RWPE1 (cell line): ENCODE measurements around the gene TMPRSS11E.
"Not testable (repeated sequence)": the region's sequence is repeated elsewhere in the genome, so short reads cannot be mapped to it uniquely, and the experiment has no call there.

Source experiments
- CTCF ChIA-PET: fragments of 350-600 bp; sonication (Branson Sonifier 250); formaldehyde crosslinking; extraction: SDS; loops from one replicate; lab custom pipeline; 2021; lab: Yijun Ruan, JAX
- POLR2A ChIA-PET: fragments of 400-600 bp; formaldehyde crosslinking; extraction: SDS; loops from one replicate; lab custom pipeline; 2020; ENCODE audit warnings: antibody characterized with exemption; ENCODE audit not compliant: low non-redundant PET; lab: Yijun Ruan, JAX
- DNase-seq: peaks from one replicate; pipeline ENCODE4 v3.0.0; 2012; ENCODE audit warnings: low spot score
- H3K27ac ChIP-seq: fragments of 450-650 bp; 2 replicates; pipeline ENCODE4 v1.5.1; 2017
- TF ChIP-seq, protein P1 (sequence below): fragments of 450-650 bp; conservative IDR thresholded peaks from 2 replicates; pipeline ENCODE4 v1.5.1; 2017; ENCODE audit warnings: low read depth, mild to moderate bottlenecking

Gene TMPRSS11E

DNA sequence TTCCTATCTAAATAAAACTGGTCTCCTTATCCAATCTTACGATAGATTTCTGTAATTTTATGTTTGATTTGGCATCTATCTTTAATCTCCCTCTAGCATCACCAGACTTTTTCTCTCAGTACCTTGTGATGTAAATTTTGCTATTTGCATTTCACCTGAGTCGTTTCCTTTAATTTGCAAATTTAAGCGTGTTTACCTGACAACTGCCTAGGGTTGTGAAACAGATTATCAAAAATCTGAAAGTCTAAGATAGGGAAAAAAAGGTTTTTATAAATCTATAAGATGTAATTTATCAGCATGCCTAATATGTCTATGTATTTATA is 39.4 kb upstream of the TMPRSS11E start:
- ChIA-PET POLR2A (no interaction called here), CTCF (no interaction called here)
- no peak for DNase-seq
- no peak overlapping the region for H3K27ac ChIP-seq
- TF ChIP-seq, protein P1, sequence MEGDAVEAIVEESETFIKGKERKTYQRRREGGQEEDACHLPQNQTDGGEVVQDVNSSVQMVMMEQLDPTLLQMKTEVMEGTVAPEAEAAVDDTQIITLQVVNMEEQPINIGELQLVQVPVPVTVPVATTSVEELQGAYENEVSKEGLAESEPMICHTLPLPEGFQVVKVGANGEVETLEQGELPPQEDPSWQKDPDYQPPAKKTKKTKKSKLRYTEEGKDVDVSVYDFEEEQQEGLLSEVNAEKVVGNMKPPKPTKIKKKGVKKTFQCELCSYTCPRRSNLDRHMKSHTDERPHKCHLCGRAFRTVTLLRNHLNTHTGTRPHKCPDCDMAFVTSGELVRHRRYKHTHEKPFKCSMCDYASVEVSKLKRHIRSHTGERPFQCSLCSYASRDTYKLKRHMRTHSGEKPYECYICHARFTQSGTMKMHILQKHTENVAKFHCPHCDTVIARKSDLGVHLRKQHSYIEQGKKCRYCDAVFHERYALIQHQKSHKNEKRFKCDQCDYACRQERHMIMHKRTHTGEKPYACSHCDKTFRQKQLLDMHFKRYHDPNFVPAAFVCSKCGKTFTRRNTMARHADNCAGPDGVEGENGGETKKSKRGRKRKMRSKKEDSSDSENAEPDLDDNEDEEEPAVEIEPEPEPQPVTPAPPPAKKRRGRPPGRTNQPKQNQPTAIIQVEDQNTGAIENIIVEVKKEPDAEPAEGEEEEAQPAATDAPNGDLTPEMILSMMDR, result no peak

DNA sequence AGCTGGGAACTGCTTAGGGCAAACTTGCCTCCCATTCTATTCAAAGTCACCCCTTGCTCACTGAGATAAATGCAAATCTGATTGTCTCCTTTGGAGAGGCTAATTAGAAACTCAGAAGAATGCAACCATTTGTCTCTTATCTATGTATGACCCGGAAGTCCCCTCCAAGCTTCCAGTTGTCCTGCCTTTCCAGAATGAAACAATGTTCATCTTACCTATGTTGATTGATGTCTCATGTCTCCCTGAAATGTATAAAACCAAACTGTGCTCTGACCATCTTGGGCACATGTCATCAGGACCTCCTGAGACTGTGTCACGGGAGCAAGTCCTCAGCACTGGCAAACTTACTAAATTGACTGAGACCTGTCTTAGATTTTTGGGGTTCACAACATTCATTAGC is 37.1 kb upstream of the TMPRSS11E start:
- no peak for DNase-seq
- TF ChIP-seq, protein P1, result no peak
- POLR2A ChIA-PET, result no interaction called here
- no peak overlapping the region for H3K27ac ChIP-seq
- CTCF ChIA-PET, result interaction anchor here (1.0 kb wide), 1 partner anchor 34 kb away, joined by 3 read pairs; no protein-coding TSS in a partner anchor

DNA sequence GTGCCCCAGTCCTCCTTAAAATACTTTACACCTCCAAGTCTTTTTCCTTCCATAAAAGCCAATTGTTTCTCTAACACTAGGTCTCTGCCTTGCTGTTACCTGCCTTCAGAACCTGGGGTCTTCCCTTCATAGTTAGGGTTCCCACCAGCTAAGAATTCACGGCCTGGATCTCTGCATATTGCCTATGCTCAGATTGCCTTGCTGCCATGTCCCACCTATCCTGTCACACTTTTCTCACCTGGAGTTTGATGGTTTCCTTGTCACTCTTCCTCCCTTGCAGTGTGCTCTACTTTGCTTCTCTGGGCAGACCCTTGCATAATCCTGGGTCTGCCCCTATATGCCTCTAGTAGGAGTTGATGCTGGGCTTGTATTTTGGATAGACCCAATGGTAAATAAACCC is 36.6 kb upstream of the TMPRSS11E start:
- DNase-seq, result no peak
- ChIA-PET POLR2A (no interaction called here), CTCF (no interaction called here)
- TF ChIP-seq, protein P1, result no peak
- no peak overlapping the region for H3K27ac ChIP-seq

DNA sequence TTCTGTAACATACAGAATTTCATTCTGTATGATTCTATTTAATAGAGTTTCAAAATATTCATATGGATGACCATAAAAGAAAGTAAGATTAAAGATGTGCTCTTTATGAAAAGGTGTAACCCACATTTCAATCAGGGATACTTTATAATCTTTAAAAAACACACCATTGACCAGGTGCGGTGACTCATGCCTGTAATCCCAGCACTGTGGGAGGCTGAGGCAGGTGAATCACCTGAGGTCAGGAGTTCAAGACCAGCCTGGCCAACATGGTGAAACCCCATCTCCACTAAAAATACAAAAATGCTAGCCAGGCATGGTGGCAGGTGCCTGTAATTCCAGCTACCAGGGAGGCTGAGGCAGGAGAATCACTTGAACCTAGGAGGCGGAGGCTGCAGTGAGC is 35.2 kb upstream of the TMPRSS11E start:
- POLR2A ChIA-PET, H3K27ac ChIP-seq: not testable (repeated sequence)
- peak; percentile 14 for DNase-seq
- CTCF ChIA-PET, result interaction anchor here (0.7 kb wide), 1 partner anchor 503 kb away, joined by 3 read pairs; no protein-coding TSS in a partner anchor

DNA sequence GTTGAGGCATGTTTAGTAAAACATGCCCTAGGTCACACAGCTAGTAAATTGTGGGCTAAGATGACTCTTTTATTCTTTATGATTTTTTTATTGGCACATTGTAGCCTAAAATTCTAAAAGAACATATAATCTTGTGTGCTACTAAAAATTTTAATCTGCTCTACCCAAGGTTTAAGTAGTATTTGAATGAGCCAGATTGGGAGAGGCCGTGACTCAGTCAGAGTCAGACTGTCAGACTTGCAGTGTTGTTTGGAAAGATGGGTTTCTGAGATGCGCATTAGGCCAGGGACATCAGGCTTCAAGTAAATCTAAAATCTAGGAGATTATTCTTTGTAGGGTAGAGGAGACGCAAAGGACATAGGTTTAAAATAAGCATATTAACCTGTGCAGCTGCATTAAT is 30.7 kb upstream of the TMPRSS11E start:
- H3K27ac ChIP-seq, result no peak overlapping the region
- TF ChIP-seq, protein P1, result no peak
- peak; percentile 59 for DNase-seq
- CTCF ChIA-PET, result no interaction called here
- POLR2A ChIA-PET, result no interaction called here

DNA sequence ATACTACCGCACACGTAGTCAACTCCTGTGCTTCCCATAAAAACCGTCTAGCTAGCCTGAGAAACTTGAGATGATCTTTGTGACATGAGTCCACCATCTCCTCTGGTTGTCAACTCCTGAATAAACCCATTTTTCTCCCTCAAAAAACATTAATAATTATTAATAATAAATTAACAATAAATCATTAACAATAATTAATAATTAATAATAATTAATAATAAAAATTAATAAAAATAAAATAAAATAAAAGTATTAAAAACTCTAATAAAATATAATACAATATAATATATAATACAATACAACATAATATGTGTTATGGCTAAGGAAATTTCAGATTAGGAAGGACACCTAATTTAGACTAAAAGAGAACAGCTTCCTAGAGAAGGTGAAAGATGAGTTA is 20.7 kb upstream of the TMPRSS11E start:
- TF ChIP-seq, protein P1, result no peak
- POLR2A ChIA-PET, result no interaction called here
- CTCF ChIA-PET, result no interaction called here
- DNase-seq, result no peak
- H3K27ac ChIP-seq, result no peak overlapping the region

DNA sequence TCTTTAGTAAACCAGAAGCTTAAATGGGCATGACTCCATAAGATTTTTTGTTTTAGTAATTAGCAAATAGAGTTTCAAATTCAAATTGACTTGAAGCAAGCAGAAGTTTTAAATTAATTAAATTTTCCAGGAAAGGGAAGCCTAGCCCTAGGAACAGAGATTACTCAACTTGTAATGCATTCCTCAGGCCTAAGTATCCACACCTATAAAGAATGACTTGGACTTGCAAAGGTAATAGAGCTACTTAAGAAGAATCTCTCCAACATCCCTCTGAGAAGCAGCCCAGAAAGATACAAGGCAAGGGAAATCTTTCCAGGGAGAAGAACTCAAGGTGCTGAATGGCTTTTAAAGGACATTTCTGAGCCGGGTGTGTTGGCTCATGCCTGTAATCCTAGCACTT is 16.9 kb upstream of the TMPRSS11E start:
- ChIA-PET POLR2A (no interaction called here), CTCF (interaction anchor here (0.7 kb wide), 1 partner anchor 1133 kb away, joined by 4 read pairs; no protein-coding TSS in a partner anchor)
- TF ChIP-seq, protein P1, result no peak
- no peak for DNase-seq
- no peak overlapping the region for H3K27ac ChIP-seq
